ENCODE data around the gene LRRC25. TPM values are rescaled to one million over a fixed set of nuclear protein-coding genes. Genes with fewer than 3 reads are reported as not detected.
"Not testable (repeated sequence)": the region's sequence is repeated elsewhere in the genome, so short reads cannot be mapped to it uniquely, and the experiment has no call there.

The LRRC25 gene
- total and polyA plus RNA-seq, 2 donors (not counting 3 experiments of a cell fraction or from before 2014, with no cell fraction given) = not detected

DNA sequence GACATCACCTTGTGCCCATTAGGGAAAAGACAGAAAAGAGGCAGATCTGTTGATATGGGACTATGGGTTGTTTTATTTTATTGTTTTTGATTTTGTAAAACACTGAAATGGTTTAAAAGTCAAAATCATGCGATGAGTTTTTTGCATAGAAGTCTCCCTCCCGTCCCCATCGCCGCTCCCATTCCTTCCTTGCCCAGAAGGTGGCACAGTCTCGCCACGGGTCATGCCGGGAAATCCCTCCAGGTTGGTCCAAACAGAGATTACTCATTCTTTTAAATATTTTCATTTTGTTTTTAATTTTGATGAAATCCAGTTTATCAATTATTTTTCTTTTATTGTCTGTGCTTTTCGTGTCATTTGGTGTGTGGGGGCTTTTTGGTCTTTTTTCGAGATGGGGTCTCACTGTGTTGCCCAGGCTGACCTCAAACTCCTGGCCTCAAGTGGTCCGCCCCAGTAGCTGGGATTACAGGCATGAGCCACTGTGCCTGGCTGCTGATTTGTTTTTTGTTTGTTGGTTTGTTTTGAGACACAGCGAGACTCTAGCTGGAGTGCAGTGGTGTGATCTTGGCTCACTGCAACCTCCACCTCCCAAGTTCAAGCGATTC, 47.8 kb downstream of the LRRC25 start:
- Histone ChIP-seq H3K4me1 (ENCODE audit: control insufficient read depth, extremely low read depth, insufficient read depth, low read length) (no peaks in the 10 kb centered on the region), H3K9ac (replicated peaks; ENCODE audit: extremely low read depth, insufficient read depth, low read length) (no peak overlapping the region), H3K36me3 (ENCODE audit: control insufficient read depth in 2 of 2, extremely low read depth in 1 of 2, insufficient read depth in 2 of 2, low read length in 2 of 2) (no peaks in the 10 kb centered on the region), H3K4me3 (replicated peaks in 1 of 3; ENCODE audit: insufficient read depth in 1 of 3, low read depth in 1 of 3, low read length in 3 of 3) (no peak overlapping the region), H3K79me2 (ENCODE audit: control insufficient read depth, insufficient read depth, low read length) (no peaks in the 10 kb centered on the region), H2AFZ (ENCODE audit: low read depth, low read length) (no peak overlapping the region), H3K27me3 (ENCODE audit: control insufficient read depth in 2 of 2, insufficient read depth in 2 of 2, low read length in 2 of 2) (no peaks in the 10 kb centered on the region), H3K27ac (ENCODE audit: insufficient read depth, low read depth, low read length) (no peak overlapping the region), H3K9me3 (replicated peaks; ENCODE audit: control insufficient read depth, insufficient read depth, low read length) (no peaks in the 10 kb centered on the region), H4K20me1 (replicated peaks; ENCODE audit: control insufficient read depth, extremely low read depth, insufficient read depth, low read length) (no peaks in the 10 kb centered on the region), H3K4me2 (ENCODE audit: insufficient read depth, low read length) (no peak overlapping the region), H3K9me1 (replicated peaks; ENCODE audit: control insufficient read depth, extremely low read depth, insufficient read depth, low read length) (no peaks in the 10 kb centered on the region)
- ChIA-PET POLR2A (interaction anchor here (1.0 to 1.8 kb wide), 3 partner anchors 36 to 68 kb away, joined by 4 to 9 read pairs (median 5); partner anchors contain the start of gene GDF15), CTCF (interaction anchor here (0.6 to 4.1 kb wide), 28 partner anchors 10 to 237 kb away, joined by 3 to 160 read pairs (median 5); partner anchors contain the start of genes GDF15, JUND, LSM4 and PGPEP1)
- peak; percentile 67 for DNase-seq (ENCODE audit: low read depth, low spot score)
- BruUV-seq (replicated peaks) = no TSS peak
- TF ChIP-seq, protein P1, sequence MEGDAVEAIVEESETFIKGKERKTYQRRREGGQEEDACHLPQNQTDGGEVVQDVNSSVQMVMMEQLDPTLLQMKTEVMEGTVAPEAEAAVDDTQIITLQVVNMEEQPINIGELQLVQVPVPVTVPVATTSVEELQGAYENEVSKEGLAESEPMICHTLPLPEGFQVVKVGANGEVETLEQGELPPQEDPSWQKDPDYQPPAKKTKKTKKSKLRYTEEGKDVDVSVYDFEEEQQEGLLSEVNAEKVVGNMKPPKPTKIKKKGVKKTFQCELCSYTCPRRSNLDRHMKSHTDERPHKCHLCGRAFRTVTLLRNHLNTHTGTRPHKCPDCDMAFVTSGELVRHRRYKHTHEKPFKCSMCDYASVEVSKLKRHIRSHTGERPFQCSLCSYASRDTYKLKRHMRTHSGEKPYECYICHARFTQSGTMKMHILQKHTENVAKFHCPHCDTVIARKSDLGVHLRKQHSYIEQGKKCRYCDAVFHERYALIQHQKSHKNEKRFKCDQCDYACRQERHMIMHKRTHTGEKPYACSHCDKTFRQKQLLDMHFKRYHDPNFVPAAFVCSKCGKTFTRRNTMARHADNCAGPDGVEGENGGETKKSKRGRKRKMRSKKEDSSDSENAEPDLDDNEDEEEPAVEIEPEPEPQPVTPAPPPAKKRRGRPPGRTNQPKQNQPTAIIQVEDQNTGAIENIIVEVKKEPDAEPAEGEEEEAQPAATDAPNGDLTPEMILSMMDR (IDR thresholded peaks at IDR 0.05; ENCODE audit: extremely low read depth in 1 of 2, insufficient read depth in 1 of 2, low read depth in 1 of 2, low read length in 2 of 2) = peak; percentile 80 to 86
- TF ChIP-seq EZH2 (IDR thresholded peaks at IDR 0.05; ENCODE audit: borderline replicate concordance, low read depth, low read length, severe bottlenecking) (no peak), POLR2AphosphoS5 (IDR thresholded peaks at IDR 0.05; ENCODE audit: insufficient read depth, low read depth, low read length) (no peak), FOS (IDR thresholded peaks at IDR 0.05; ENCODE audit: borderline replicate concordance, insufficient read depth, low read length) (peak; percentile 32)
- peak; percentile 91 for FAIRE-seq
- dilution Hi-C loops (cut with MboI; ENCODE audit: extremely low pct_ligation_motif_present, low sequenced_read_pairs) = no loop called here
- intact Hi-C loops (cut with micrococcal nuclease) = loop anchor here (1.0 kb wide), 2 partner anchors 37 to 61 kb away; partner anchors contain the start of gene GDF15

DNA sequence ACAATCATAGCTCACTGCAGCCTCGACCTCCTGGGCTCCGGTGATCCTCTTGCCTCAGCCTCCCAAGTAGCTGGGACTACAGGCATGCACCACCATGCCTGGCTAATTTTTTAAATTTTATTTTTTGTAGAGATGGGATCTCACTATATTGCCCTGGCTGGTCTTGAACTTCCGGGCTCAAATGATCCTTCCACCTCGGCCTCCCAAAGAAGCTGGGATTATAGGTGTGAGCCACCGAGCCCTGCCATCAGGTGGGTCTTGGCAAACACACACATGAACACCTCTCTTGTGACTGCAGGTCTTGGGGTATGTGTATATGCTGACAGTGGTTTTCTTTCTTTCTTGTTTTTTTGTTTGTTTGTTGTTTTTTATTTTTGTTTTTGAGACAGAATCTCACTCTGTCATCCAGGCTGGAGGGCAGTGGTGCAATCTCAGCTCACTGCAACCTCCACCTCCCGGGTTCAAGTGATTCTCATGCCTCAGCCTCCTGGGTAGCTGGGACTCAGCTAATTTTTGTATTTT, 48.5 kb downstream of the LRRC25 start:
- H3K79me2 ChIP-seq (ENCODE audit: control insufficient read depth, insufficient read depth, low read length) = not testable (repeated sequence)

More for the DNA sequence above, 48.5 kb downstream of the LRRC25 start:
- CTCF ChIA-PET = interaction anchor here (0.7 to 4.1 kb wide), 21 partner anchors 10 to 236 kb away, joined by 3 to 160 read pairs (median 7); partner anchors contain the start of genes GDF15, JUND, LSM4 and PGPEP1
- H3K4me3 ChIP-seq (replicated peaks in 1 of 3; ENCODE audit: insufficient read depth in 1 of 3, low read depth in 1 of 3, low read length in 3 of 3); H3K27me3 ChIP-seq (ENCODE audit: control insufficient read depth in 2 of 2, insufficient read depth in 2 of 2, low read length in 2 of 2); H3K36me3 ChIP-seq (ENCODE audit: control insufficient read depth in 2 of 2, extremely low read depth in 1 of 2, insufficient read depth in 2 of 2, low read length in 2 of 2); H3K9me1 ChIP-seq (replicated peaks; ENCODE audit: control insufficient read depth, extremely low read depth, insufficient read depth, low read length); H4K20me1 ChIP-seq (replicated peaks; ENCODE audit: control insufficient read depth, extremely low read depth, insufficient read depth, low read length); H2AFZ ChIP-seq (ENCODE audit: low read depth, low read length); FAIRE-seq; H3K4me1 ChIP-seq (ENCODE audit: control insufficient read depth, extremely low read depth, insufficient read depth, low read length); DNase-seq (ENCODE audit: low read depth, low spot score); BruUV-seq (replicated peaks); dilution Hi-C loops (cut with MboI; ENCODE audit: extremely low pct_ligation_motif_present, low sequenced_read_pairs); H3K9ac ChIP-seq (replicated peaks; ENCODE audit: extremely low read depth, insufficient read depth, low read length); H3K4me2 ChIP-seq (ENCODE audit: insufficient read depth, low read length); H3K9me3 ChIP-seq (replicated peaks; ENCODE audit: control insufficient read depth, insufficient read depth, low read length); H3K27ac ChIP-seq (ENCODE audit: insufficient read depth, low read depth, low read length): not testable (repeated sequence)
- intact Hi-C loops (cut with micrococcal nuclease) = loop anchor here (1.0 kb wide), 2 partner anchors 37 to 61 kb away; partner anchors contain the start of gene GDF15
- POLR2A ChIA-PET = interaction anchor here (1.0 to 1.8 kb wide), 3 partner anchors 37 to 67 kb away, joined by 4 to 9 read pairs (median 5); partner anchors contain the start of gene GDF15

Data from endothelial cell of umbilical vein (primary cell).